ENCODE results near the gene NEK7. TPM values are rescaled to one million over a fixed set of nuclear protein-coding genes. Genes with fewer than 3 reads are reported as not detected.

Gene NEK7
- total RNA-seq, 2 experiments from 2014 or later = 73.5 to 79.6 TPM

DNA sequence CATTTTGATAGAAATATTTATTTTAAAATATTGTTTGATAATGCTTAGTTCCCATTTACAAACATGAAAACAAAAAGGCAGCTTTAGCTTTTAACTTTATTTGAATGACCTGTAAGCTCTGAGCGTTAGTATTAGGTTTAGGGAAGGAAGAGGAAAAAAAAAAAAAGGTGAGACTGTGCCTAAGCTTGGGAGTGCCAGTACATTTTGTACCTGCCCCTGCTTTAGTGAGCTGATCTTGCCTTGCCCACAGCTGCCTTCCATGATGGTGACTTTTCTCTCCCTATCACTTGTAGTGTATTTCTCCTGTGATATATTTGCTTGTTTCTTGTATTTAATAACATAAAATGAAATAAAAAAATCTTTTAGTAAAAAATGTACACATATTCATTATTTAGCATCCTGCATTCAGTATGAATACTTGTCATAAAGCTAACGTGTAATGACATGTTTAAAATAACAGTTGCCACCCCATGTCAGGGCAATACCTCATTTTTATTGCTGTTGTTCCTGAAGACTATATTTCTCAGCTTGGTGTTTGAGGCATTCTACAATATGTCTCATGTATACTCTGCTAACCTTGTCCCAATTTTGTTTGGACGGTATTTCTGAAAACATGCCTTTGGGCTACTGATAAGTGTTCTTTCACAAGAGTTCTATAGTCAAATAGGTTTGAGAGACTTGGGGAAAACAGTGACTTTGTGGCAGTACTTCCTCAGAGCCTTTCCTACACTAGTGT lies 76.3 kb downstream of the NEK7 start:
- peaks cover 17% of the 10 kb centered on the region for H3K36me3 Mint-ChIP-seq (ENCODE audit: low read depth)
- POLR2A ChIA-PET = no interaction called here

DNA sequence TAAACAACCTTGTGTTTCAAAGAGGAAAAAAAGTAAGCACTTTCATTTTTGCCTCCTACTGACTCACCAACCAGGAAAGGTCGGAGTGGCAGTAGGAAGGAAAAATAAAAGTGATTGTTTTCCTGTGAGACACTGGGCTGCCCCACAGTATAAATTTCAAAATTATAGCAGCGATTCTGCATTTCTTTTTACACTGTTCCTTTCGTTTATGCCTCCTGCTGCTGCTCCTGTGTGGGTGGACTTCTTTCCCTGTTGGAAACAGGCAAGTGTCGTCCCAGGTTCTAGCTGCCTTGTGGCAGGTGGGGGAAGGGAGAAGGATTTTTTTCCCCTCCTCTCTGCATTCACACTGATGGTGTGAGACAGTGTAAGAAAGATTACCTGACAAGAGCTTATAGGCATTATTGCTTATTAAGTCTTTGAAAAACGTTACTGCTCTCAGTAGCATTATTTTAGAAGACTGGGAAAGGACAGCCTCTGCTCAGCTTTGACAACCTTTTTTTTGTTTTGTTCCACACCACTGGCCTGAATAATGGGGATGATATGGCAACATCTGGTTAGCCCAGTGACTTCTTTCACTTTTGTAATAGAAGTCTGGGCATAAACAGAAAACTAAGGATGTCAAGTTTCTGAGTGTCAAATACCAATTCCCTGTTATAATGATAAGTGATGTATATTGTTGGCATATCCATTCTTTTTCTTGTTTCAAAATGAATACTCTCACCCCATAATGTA lies 77.9 kb downstream of the NEK7 start:
- ChIA-PET CTCF (no interaction called here), POLR2A (no interaction called here)
- no peak overlapping the region for H3K27ac Mint-ChIP-seq
- H3K27me3 Mint-ChIP-seq = no peaks in the 10 kb centered on the region
- peaks cover 15% of the 10 kb centered on the region for H3K4me1 Mint-ChIP-seq
- no peak for DNase-seq
- H3K9me3 Mint-ChIP-seq = peaks cover 3% of the 10 kb centered on the region
- peaks cover 17% of the 10 kb centered on the region for H3K36me3 Mint-ChIP-seq (ENCODE audit: low read depth)
- H3K4me3 Mint-ChIP-seq = no peak overlapping the region

More for the DNA sequence above, 76.3 kb downstream of the NEK7 start:
- peaks cover 5% of the 10 kb centered on the region for H3K9me3 Mint-ChIP-seq
- H3K27ac Mint-ChIP-seq = no peak overlapping the region
- CTCF ChIA-PET = interaction anchor here (0.6 to 1.2 kb wide), 2 partner anchors 13 to 200 kb away, joined by 3 read pairs; no protein-coding TSS in a partner anchor
- H3K4me3 Mint-ChIP-seq = no peak overlapping the region
- no peak for DNase-seq
- H3K27me3 Mint-ChIP-seq = no peaks in the 10 kb centered on the region
- H3K4me1 Mint-ChIP-seq = peaks cover 15% of the 10 kb centered on the region

DNA sequence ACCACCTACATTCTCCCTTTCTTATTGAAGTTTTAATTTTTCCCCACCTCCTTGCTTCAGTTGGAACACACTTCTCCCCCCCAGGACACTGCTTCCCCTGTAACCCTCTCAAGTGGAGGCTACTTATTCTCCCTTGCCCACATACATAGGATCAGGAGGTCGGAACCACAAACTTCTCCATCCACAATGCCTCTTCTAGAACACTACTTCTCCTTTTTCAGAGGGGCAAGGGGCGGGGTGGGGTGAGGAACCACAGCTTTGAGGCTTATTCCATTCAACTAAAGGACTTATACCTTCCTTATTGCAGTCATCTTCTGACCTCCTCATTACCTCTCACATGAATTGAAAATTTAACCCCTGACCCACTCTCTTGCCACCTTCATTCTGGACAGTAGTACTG lies 81.3 kb downstream of the NEK7 start:
- Mint-ChIP-seq H3K36me3 (ENCODE audit: low read depth) (peaks cover 20% of the 10 kb centered on the region), H3K4me1 (peaks cover 27% of the 10 kb centered on the region), H3K27ac (no peak overlapping the region), H3K4me3 (no peak overlapping the region), H3K27me3 (no peaks in the 10 kb centered on the region), H3K9me3 (peaks cover 3% of the 10 kb centered on the region)
- POLR2A ChIA-PET = no interaction called here
- CTCF ChIA-PET = no interaction called here
- no peak for DNase-seq

DNA sequence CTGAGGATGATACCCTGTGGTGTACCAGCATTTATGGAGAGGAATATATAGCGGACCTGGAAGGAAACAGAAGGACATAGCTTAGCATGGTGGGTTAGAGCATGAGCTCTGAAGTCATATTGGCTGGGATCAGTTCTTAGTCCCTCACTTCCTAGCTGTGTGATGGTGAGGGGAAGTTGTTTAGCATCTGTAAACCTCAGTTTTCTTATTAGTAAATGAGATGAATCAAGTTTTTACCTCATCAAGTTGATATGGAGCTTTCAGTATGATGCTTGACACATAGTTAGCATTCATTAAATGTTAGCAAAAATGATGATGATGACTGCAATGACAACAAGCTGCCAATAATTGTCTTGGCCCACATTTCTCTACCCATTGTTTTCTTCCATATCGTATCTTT lies 84.8 kb downstream of the NEK7 start:
- Mint-ChIP-seq H3K4me3 (no peak overlapping the region), H3K9me3 (no peaks in the 10 kb centered on the region), H3K36me3 (ENCODE audit: low read depth) (peaks cover 21% of the 10 kb centered on the region), H3K27ac (no peak overlapping the region), H3K4me1 (peaks cover 12% of the 10 kb centered on the region), H3K27me3 (no peaks in the 10 kb centered on the region)
- ChIA-PET CTCF (interaction anchor here (1.5 to 1.8 kb wide), 2 partner anchors 17 to 56 kb away, joined by 4 read pairs; no protein-coding TSS in a partner anchor), POLR2A (no interaction called here)
- DNase-seq = no peak

DNA sequence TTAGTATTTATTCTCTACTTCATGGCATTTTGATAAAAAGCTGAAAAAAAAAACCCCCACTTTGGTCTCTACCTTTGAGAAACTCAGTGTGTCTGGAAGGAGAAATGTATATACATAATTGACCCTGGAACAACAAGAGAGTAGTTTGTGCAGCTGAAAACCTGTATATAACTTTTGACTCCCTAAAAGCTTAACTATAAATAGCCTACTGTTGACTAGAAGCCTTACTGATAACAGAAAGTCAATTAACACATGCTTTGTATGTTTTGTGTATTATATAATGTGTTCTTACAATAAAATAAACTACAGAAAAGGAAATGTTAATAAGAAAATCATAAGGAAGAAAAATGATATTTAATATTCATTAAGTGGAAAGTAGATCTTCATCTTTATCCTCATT lies 88.0 kb downstream of the NEK7 start:
- no peak for DNase-seq
- H3K27ac Mint-ChIP-seq = no peak overlapping the region
- CTCF ChIA-PET = no interaction called here
- peaks cover 34% of the 10 kb centered on the region for H3K36me3 Mint-ChIP-seq (ENCODE audit: low read depth)
- H3K4me3 Mint-ChIP-seq = no peak overlapping the region
- peaks cover 19% of the 10 kb centered on the region for H3K4me1 Mint-ChIP-seq
- POLR2A ChIA-PET = interaction anchor here (1.0 to 1.4 kb wide), 2 partner anchors 9 to 87 kb away, joined by 3 read pairs; no protein-coding TSS in a partner anchor
- H3K9me3 Mint-ChIP-seq = peaks cover 5% of the 10 kb centered on the region
- H3K27me3 Mint-ChIP-seq = no peaks in the 10 kb centered on the region

DNA sequence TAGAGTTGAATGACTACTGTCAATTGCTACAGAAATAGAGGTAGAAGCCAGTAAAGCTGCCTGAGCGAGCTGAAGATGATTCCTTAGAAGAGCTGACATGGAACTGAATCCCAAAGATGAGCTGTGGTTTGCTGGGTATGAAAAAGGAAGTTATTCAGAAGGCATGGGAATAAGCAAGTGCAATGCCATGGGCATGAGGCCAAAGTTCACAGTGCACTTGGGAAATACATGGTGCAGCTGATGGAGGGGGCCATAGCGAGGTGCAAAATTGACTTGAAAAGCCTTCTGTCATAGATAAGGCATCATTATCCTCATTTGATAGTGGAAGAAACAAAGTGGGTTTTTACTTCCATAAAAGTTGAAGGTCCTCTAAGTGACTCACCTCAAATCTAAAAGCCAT lies 88.6 kb downstream of the NEK7 start:
- CTCF ChIA-PET = interaction anchor here (0.8 kb wide), 1 partner anchor 12 kb away, joined by 3 read pairs; no protein-coding TSS in a partner anchor
- Mint-ChIP-seq H3K9me3 (peaks cover 5% of the 10 kb centered on the region), H3K4me3 (no peak overlapping the region), H3K27me3 (no peaks in the 10 kb centered on the region), H3K27ac (no peak overlapping the region), H3K36me3 (ENCODE audit: low read depth) (peaks cover 34% of the 10 kb centered on the region), H3K4me1 (peaks cover 19% of the 10 kb centered on the region)
- POLR2A ChIA-PET = interaction anchor here (1.4 kb wide), 1 partner anchor 8 kb away, joined by 3 read pairs; no protein-coding TSS in a partner anchor
- DNase-seq = no peak

DNA sequence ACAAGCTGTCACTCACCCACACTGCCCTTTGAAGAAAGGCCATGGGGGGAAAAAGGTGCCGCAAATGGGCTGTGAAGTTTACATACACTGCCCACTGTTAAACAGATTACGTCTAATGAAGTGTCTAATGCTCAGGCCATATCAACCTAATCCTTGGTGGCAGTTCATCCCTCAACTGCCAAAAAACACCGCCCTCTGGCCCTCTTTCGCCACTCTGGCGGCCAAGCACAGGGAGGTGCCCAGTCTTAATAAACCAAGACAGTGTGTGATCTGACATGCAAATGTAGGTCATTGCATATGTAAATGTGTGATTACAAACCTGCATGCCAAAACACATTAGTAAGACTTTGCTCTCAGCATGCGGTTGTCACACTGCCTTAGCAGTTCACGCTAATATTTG lies 89.5 kb downstream of the NEK7 start:
- no peak for DNase-seq
- Mint-ChIP-seq H3K36me3 (ENCODE audit: low read depth) (peaks cover 41% of the 10 kb centered on the region), H3K27me3 (no peaks in the 10 kb centered on the region), H3K27ac (no peak overlapping the region), H3K4me3 (no peak overlapping the region), H3K4me1 (peaks cover 17% of the 10 kb centered on the region), H3K9me3 (peaks cover 5% of the 10 kb centered on the region)
- ChIA-PET CTCF (interaction anchor here (0.8 kb wide), 1 partner anchor 13 kb away, joined by 3 read pairs; no protein-coding TSS in a partner anchor), POLR2A (no interaction called here)

DNA sequence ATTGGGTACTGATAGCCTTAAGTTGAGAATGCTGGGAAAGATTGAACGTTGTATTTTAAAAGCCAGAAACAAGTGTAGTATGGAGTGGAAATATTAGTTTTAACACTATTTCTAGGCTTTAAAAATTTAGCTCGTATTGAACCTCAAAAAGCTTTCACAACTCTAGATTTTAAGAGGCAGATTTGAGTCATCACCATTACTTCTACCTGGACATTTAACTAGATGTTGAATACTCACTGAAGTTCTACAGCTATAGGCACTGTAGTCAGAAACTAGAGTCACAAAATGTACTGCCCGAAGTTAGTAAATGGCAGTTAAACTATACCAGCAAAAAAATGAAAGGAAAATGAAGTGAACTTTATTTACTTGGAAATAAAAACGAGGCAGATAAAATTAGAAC lies 96.5 kb downstream of the NEK7 start:
- Mint-ChIP-seq H3K36me3 (ENCODE audit: low read depth) (peaks cover 43% of the 10 kb centered on the region), H3K27me3 (no peaks in the 10 kb centered on the region), H3K4me3 (no peak overlapping the region), H3K9me3 (peaks cover 9% of the 10 kb centered on the region), H3K4me1 (peaks cover 44% of the 10 kb centered on the region), H3K27ac (no peak overlapping the region)
- no peak for DNase-seq
- CTCF ChIA-PET = no interaction called here
- POLR2A ChIA-PET = interaction anchor here (1.3 kb wide), 1 partner anchor 8 kb away, joined by 3 read pairs; no protein-coding TSS in a partner anchor

DNA sequence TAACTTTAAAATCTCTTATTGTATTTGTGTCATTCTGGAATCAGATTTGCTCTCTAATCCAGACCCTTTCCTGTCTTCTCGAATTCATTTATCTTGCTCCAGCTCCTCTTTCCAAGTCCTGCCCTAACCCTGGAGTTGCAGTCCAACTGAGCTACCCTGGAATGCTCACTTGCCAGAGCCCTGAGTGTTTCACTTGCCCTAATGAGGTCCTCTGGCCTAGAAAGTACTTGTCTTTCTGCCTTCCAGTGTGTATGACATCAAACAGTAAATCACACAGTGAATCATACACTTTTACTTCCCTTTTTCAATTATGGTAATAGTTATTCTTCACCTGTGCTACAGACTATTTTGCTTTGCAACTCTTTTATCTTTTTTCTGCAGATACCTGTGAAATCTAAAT lies 96.9 kb downstream of the NEK7 start:
- Mint-ChIP-seq H3K27me3 (no peaks in the 10 kb centered on the region), H3K4me3 (no peak overlapping the region), H3K27ac (peak overlapping the region; percentile 65), H3K4me1 (peaks cover 48% of the 10 kb centered on the region), H3K36me3 (ENCODE audit: low read depth) (peaks cover 40% of the 10 kb centered on the region), H3K9me3 (peaks cover 7% of the 10 kb centered on the region)
- CTCF ChIA-PET = no interaction called here
- DNase-seq = no peak
- POLR2A ChIA-PET = interaction anchor here (1.3 kb wide), 1 partner anchor 9 kb away, joined by 3 read pairs; no protein-coding TSS in a partner anchor

DNA sequence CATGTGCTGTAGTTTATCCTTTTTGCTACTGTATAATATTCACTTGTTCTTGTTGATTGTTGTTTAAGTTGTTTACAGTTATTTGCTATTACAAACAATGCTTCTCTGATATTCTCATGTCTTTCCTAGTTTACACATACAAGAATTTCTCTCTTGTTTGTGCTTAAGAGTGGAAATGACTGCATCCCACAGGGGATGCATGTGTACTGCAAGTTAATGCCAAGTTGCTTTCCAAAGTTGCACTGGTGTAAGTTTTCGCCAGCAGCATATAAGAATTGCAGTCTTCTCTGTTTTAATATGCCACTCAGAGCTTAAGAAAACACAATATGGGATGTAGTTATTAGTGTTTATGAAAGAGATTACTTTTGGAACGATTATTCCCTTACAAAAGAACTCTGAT lies 97.7 kb downstream of the NEK7 start:
- POLR2A ChIA-PET = interaction anchor here (1.3 kb wide), 1 partner anchor 10 kb away, joined by 3 read pairs; no protein-coding TSS in a partner anchor
- Mint-ChIP-seq H3K36me3 (ENCODE audit: low read depth) (peaks cover 36% of the 10 kb centered on the region), H3K27ac (no peak overlapping the region), H3K27me3 (no peaks in the 10 kb centered on the region), H3K4me1 (peaks cover 49% of the 10 kb centered on the region), H3K4me3 (no peak overlapping the region), H3K9me3 (peaks cover 7% of the 10 kb centered on the region)
- CTCF ChIA-PET = interaction anchor here (1.3 kb wide), 1 partner anchor 98 kb away, joined by 4 read pairs; no protein-coding TSS in a partner anchor
- no peak for DNase-seq

DNA sequence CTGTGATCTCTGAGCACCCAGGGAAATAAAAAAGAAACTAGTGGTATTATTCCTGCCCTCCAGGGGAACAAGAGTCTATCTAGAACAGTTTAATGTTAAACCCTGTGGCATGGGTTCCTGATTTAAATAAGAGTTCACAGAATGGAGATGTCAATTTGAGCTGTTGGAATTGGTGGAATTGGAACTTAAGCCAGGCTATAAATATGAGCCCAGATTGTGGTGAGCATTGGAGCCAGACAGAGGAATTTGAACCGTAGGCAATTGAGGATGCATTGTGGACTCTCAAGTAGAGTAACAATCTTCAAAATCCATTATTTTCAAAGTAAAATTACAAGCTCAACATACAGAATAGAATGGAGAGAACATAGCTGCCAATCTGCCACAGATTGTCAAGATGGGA lies 98.2 kb downstream of the NEK7 start:
- H3K9me3 Mint-ChIP-seq = peaks cover 7% of the 10 kb centered on the region
- no peaks in the 10 kb centered on the region for H3K27me3 Mint-ChIP-seq
- no peak for DNase-seq
- peaks cover 51% of the 10 kb centered on the region for H3K4me1 Mint-ChIP-seq
- no peak overlapping the region for H3K27ac Mint-ChIP-seq
- H3K36me3 Mint-ChIP-seq (ENCODE audit: low read depth) = peaks cover 36% of the 10 kb centered on the region
- ChIA-PET CTCF (interaction anchor here (1.3 kb wide), 1 partner anchor 99 kb away, joined by 4 read pairs; no protein-coding TSS in a partner anchor), POLR2A (interaction anchor here (1.7 kb wide), 1 partner anchor 96 kb away, joined by 4 read pairs; no protein-coding TSS in a partner anchor)
- H3K4me3 Mint-ChIP-seq = no peak overlapping the region

DNA sequence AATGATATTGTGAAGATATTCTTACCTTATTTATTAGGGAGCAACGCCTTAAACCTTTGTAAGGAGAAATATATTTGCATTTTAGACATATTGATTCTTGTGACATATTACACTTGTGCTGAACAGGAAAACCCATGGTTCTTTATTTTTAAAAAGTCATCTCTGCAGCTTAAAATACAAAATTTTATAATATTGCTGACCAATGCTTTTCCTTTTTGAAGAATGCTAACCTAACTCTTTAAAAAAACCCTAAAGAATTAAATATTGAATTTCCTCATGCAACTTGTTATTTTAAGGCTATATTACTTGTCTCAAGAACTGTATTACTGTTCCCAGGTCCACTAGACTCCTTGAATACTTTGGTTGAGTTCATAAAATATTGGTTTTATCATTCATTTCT lies 99.0 kb downstream of the NEK7 start:
- Mint-ChIP-seq H3K27ac (no peak overlapping the region), H3K4me1 (peaks cover 56% of the 10 kb centered on the region), H3K27me3 (no peaks in the 10 kb centered on the region), H3K36me3 (ENCODE audit: low read depth) (peaks cover 39% of the 10 kb centered on the region), H3K4me3 (no peak overlapping the region), H3K9me3 (peaks cover 7% of the 10 kb centered on the region)
- ChIA-PET CTCF (interaction anchor here (1.3 kb wide), 1 partner anchor 100 kb away, joined by 4 read pairs; no protein-coding TSS in a partner anchor), POLR2A (interaction anchor here (1.7 kb wide), 1 partner anchor 97 kb away, joined by 4 read pairs; no protein-coding TSS in a partner anchor)
- no peak for DNase-seq

DNA sequence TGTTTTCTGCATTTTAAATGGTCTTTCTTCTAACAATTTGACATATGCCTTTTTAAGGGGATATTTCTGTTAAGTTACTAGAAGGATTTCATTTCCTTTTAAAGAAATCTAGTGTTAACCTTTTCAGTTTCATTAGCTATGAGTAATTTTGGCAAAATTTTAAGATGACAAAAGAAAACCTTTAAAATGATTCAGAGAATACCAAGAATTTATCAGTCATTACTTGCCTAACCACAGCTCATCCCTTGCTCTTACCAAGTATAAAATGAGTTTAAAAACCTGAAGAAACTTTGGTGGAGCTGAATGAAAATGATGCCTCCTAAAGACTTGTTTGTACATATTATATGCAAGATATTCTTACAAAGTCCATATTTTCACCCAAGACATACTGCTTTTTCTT lies 101.7 kb downstream of the NEK7 start:
- Mint-ChIP-seq H3K4me1 (peaks cover 42% of the 10 kb centered on the region), H3K27me3 (no peaks in the 10 kb centered on the region), H3K36me3 (ENCODE audit: low read depth) (peaks cover 34% of the 10 kb centered on the region), H3K9me3 (peaks cover 4% of the 10 kb centered on the region), H3K27ac (peak overlapping the region; percentile 67), H3K4me3 (no peak overlapping the region)
- POLR2A ChIA-PET = interaction anchor here (0.6 to 1.2 kb wide), 3 partner anchors 79 to 309 kb away, joined by 3 to 8 read pairs (median 4); no protein-coding TSS in a partner anchor
- DNase-seq = no peak
- CTCF ChIA-PET = interaction anchor here (0.5 to 1.6 kb wide), 3 partner anchors 17 to 597 kb away, joined by 4 to 5 read pairs (median 4); no protein-coding TSS in a partner anchor
